ENCODE measurements around the gene DSCAML1. TPM values are rescaled to one million over a fixed set of nuclear protein-coding genes. Genes with fewer than 3 reads are reported as not detected.

Gene DSCAML1
- total and polyA plus RNA-seq, 10 of the 15 experiments (the other 5 are each of a cell fraction or from before 2014, with no cell fraction given) = 0.03 to 0.18 (median 0.06) TPM; not detected in 1

- TF ChIP-seq EZH2 (IDR thresholded peaks at IDR 0.05; ENCODE audit: borderline replicate concordance, control insufficient read depth, low read depth, low read length) (no peak), PKNOX1 (IDR thresholded peaks at IDR 0.05) (no peak), SREBF1 (IDR thresholded peaks at IDR 0.05; ENCODE audit: low read length) (no peak), ZBED1 (IDR thresholded peaks at IDR 0.05; ENCODE audit: borderline replicate concordance) (no peak), ZNF274 (IDR thresholded peaks at IDR 0.05; ENCODE audit: insufficient read depth, insufficient read length) (no peak), PRDM15 (CRISPR knock-in tag; IDR thresholded peaks at IDR 0.05) (no peak), PAX5 (IDR thresholded peaks at IDR 0.05; ENCODE audit: borderline replicate concordance, low read depth, low read length) (no peak), SRF (IDR thresholded peaks at IDR 0.05; ENCODE audit: low read depth in 2 of 2, low read length in 2 of 2) (no peak)
These were observed 334.2 kb downstream of the DSCAML1 start (continued) for GRCh38 chr11:117462864-117463247.

Measured in GM12878 (cell line).